Lower lobe of right lung (tissue), 2 donors: ENCODE results near the gene EVA1A. TPM values are rescaled to one million over a fixed set of nuclear protein-coding genes. Genes with fewer than 3 reads are reported as not detected.
"Not testable (repeated sequence)": the region's sequence is repeated elsewhere in the genome, so short reads cannot be mapped to it uniquely, and the experiment has no call there.

ENCODE experiments used
- ATAC-seq, 2 donors: fragments of 200-7000 bp; cut with Tn5 transposase; one replicate each; pipeline ENCODE4 v1.9.1; 2020 to 2022; ENCODE audit warnings: mild to moderate bottlenecking in 2 of 2, moderate library complexity in 2 of 2
- DNase-seq: peaks from one replicate; pipeline ENCODE4 v3.0.0-alpha.2; 2020
- H3K27ac ChIP-seq: fragments of 200-600 bp; one replicate; pipeline ENCODE4 v1.8.0; 2022
- H3K27me3 ChIP-seq: fragments of 200-600 bp; one replicate; pipeline ENCODE4 v1.8.0; 2022; ENCODE audit warnings: low read depth
- H3K36me3 ChIP-seq: fragments of 200-600 bp; one replicate; pipeline ENCODE4 v1.8.0; 2022; ENCODE audit warnings: mild to moderate bottlenecking
- H3K4me1 ChIP-seq: fragments of 200-600 bp; one replicate; pipeline ENCODE4 v1.8.0; 2022
- H3K4me3 ChIP-seq: fragments of 200-600 bp; one replicate; pipeline ENCODE4 v1.8.0; 2022; ENCODE audit warnings: mild to moderate bottlenecking
- H3K9me3 ChIP-seq: fragments of 200-600 bp; one replicate; pipeline ENCODE4 v1.8.0; 2022
- CTCF ChIP-seq: fragments of 200-600 bp; IDR thresholded peaks from one replicate; pipeline ENCODE4 v1.8.0; 2022; ENCODE audit warnings: antibody characterized with exemption, mild to moderate bottlenecking
- intact Hi-C: fragments of 100-400 bp; cut with DNase I; formaldehyde crosslinking; loops from one replicate; pipeline ENCODE4 v1.11.0; 2022
- total RNA-seq: library from RNA; stranded (reverse); fragmentation: NEBNext Ultra II Directional; extraction: Animal tissue kit (Norgen Biotek cat#: 25700); gene quantifications from one replicate; pipeline ENCODE4 v1.2.1, GENCODE V29; 2021
- donor health status: DM: no; HTN: yes; CAD: no; lungs with severe emphysema.

Gene EVA1A
- total RNA-seq, 1 donor from 2014 or later: 31.7 TPM

- intact Hi-C loops: no loop called here
- ATAC-seq (no peak), DNase-seq (no peak)
- no peak for TF ChIP-seq CTCF
- H3K4me1 ChIP-seq: no peaks in the 10 kb centered on the region
- H3K9me3 ChIP-seq: no peaks in the 10 kb centered on the region
- no peaks in the 10 kb centered on the region for H3K27me3 ChIP-seq
- no peak overlapping the region for H3K4me3 ChIP-seq
- H3K36me3 ChIP-seq: no peaks in the 10 kb centered on the region
- no peak overlapping the region for H3K27ac ChIP-seq
Observed at GRCh38 chr2:75483878-75484277, 76.9 kb downstream of the EVA1A start.

GRCh38 chr2:75482398-75482797 lies 78.3 kb downstream of the EVA1A start:
- Histone ChIP-seq H3K4me1 (no peaks in the 10 kb centered on the region), H3K27me3 (no peaks in the 10 kb centered on the region), H3K36me3 (no peaks in the 10 kb centered on the region), H3K27ac (no peak overlapping the region), H3K4me3 (no peak overlapping the region), H3K9me3 (no peaks in the 10 kb centered on the region)
- no peak for TF ChIP-seq CTCF
- no peak for ATAC-seq
- no peak for DNase-seq
- intact Hi-C loops: no loop called here

DNA sequence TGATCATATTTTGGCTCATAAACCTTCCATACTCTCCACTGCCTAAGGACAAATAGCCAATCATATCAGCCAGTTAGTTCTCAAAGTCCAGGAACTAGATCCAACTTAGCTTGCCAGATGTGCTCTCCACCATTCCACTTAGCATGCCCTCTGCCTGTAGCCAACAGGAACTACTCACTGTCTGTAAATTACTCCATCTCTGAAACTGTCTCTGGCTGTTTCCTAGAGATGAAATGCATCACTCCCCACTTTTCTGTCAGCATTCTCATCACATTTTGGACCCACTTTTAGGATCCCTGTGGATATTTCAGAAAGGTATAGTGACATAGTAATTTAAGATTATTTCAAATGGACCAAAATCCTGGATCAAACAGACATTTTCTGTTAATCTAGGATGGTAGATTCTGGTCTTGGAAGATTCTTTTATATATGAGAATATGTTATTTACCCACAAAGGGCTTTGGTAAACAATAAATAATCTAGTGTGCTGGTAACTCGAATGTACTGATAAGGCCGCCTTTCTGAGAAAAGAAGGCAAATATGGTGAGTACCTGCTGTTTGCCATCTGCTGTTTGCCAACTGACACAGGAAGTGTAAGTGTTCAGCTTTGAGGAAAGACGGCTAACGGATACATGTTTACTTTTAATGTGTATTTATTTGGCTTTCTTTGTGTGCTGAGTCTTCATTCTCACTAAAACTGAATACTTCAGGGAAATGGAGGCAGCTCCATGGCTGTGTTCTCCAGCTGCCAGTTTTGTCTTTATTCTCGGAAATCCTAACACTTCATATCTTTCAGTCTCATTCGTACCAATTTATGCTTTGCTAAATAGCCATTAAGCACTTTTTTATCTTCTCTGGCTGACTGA lies 79.5 kb downstream of the EVA1A start:
- Histone ChIP-seq H3K4me1 (no peaks in the 10 kb centered on the region), H3K27me3 (no peaks in the 10 kb centered on the region), H3K36me3 (no peaks in the 10 kb centered on the region), H3K27ac (no peak overlapping the region), H3K4me3 (no peak overlapping the region), H3K9me3 (no peaks in the 10 kb centered on the region)
- TF ChIP-seq CTCF: no peak
- peak in 1 of 2 donors; percentile 77 for ATAC-seq
- intact Hi-C loops: no loop called here
- no peak for DNase-seq

DNA sequence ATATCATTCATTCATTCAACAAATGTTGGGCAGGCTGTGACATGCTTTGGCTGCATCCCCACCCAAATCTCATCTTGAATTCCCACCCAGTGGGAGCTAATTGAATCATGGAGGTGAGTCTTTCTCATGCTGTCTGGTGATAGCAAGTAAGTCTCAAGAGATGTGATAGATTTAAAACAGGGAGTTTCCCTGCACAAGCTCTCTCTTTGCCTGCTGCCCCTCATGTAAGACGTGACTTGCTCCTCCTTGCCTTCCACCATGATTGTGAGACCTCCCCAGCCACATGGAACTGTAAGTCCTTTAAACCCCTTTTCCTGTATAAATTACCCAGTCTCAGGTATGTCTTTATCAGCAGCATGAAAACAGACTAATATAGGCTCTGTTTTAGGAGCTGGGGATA lies 83.0 kb downstream of the EVA1A start:
- H3K4me3 ChIP-seq, H3K27me3 ChIP-seq, ATAC-seq, H3K4me1 ChIP-seq, intact Hi-C loops, H3K36me3 ChIP-seq, H3K9me3 ChIP-seq, H3K27ac ChIP-seq, DNase-seq: not testable (repeated sequence)

DNA sequence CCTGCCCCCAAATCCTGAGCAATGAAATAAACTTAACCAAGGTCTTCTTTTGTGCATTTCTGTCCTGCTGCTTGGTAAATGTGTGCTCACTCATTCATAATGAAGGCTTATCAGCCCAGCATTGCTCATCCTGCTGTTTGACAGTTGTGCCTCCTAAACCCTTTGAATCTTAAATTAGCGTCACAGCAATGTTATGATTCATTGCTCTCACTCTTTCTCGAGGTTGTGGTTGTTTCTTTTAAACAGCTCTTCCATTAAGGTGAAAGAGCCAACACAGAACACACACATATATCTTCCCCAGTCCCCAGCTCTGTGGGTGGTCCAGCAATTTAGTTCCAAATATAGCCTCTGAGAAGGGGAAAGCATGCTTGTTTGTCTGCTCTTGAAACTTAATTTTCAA lies 84.0 kb downstream of the EVA1A start:
- intact Hi-C loops: no loop called here
- Histone ChIP-seq H3K4me3 (no peak overlapping the region), H3K27me3 (no peaks in the 10 kb centered on the region), H3K27ac (no peak overlapping the region), H3K4me1 (no peaks in the 10 kb centered on the region), H3K36me3 (no peaks in the 10 kb centered on the region), H3K9me3 (no peaks in the 10 kb centered on the region)
- DNase-seq: no peak
- ATAC-seq: no peak
- no peak for TF ChIP-seq CTCF

DNA sequence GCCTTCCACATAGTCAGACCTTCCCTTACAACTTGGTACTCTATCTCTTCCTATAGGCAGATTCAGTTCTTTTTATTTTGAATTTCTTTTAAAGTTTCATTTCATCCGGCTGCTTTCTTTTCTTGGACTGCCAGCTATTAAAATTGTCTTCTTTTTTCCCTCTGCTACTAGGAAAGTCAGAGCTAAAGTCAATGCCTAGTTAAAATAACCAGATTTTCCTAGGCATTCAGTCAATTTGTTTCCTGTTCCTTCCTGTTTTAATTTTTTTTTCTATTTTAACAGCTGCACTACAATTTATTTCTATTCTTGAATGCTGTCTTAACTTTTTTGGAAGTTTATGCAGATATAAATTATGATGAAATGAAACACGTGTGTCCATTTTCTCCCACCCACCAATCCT lies 84.8 kb downstream of the EVA1A start:
- TF ChIP-seq CTCF: no peak
- Histone ChIP-seq H3K4me3 (no peak overlapping the region), H3K4me1 (no peaks in the 10 kb centered on the region), H3K36me3 (no peaks in the 10 kb centered on the region), H3K27ac (no peak overlapping the region), H3K9me3 (no peaks in the 10 kb centered on the region), H3K27me3 (no peaks in the 10 kb centered on the region)
- intact Hi-C loops: no loop called here
- ATAC-seq: no peak
- DNase-seq: no peak
